Osteocyte (in vitro differentiated cells): ENCODE data around the gene AS3MT. TPM values are rescaled to one million over a fixed set of nuclear protein-coding genes. Genes with fewer than 3 reads are reported as not detected.

Source experiments
- DNase-seq: peaks from one replicate; pipeline ENCODE4 v3.0.0; 2021; ENCODE audit warnings: mixed read lengths; ENCODE audit not compliant: unreplicated experiment; ENCODE audit errors: extremely low spot score
- H3K27ac Mint-ChIP-seq: one replicate; pipeline ENCODE4 v1.8.0; 2021; ENCODE audit warnings: mild to moderate bottlenecking, mixed read lengths; ENCODE audit not compliant: unreplicated experiment
- H3K27me3 Mint-ChIP-seq: one replicate; pipeline ENCODE4 v1.8.0; 2021; ENCODE audit warnings: mixed read lengths; ENCODE audit not compliant: unreplicated experiment
- H3K36me3 Mint-ChIP-seq: one replicate; pipeline ENCODE4 v1.8.0; 2021; ENCODE audit warnings: mixed read lengths; ENCODE audit not compliant: unreplicated experiment
- H3K4me1 Mint-ChIP-seq: one replicate; pipeline ENCODE4 v1.8.0; 2021; ENCODE audit warnings: mixed read lengths; ENCODE audit not compliant: unreplicated experiment
- H3K4me3 Mint-ChIP-seq: one replicate; pipeline ENCODE4 v1.8.0; 2021; ENCODE audit warnings: mild to moderate bottlenecking, moderate library complexity, mixed read lengths; ENCODE audit not compliant: unreplicated experiment
- H3K9me3 Mint-ChIP-seq: one replicate; pipeline ENCODE4 v1.8.0; 2021; ENCODE audit warnings: mixed read lengths; ENCODE audit not compliant: unreplicated experiment
- CTCF ChIP-seq: fragments of 200-600 bp; sonication (generic); IDR thresholded peaks from 2 replicates; pipeline ENCODE4 v1.5.0; 2021; ENCODE audit warnings: antibody characterized with exemption, mild to moderate bottlenecking, moderate library complexity
- total RNA-seq: library from RNA; stranded (reverse); gene quantifications from 2 replicates; pipeline ENCODE4 v1.2.1, GENCODE V29; 2021

The AS3MT gene
- total RNA-seq, 1 donor from 2014 or later, result 2.8 TPM

- H3K4me3 Mint-ChIP-seq, result no peak overlapping the region
- no peaks in the 10 kb centered on the region for H3K9me3 Mint-ChIP-seq
- H3K27ac Mint-ChIP-seq, result no peak overlapping the region
- TF ChIP-seq CTCF, result no peak
- H3K36me3 Mint-ChIP-seq, result no peaks in the 10 kb centered on the region
- H3K4me1 Mint-ChIP-seq, result no peaks in the 10 kb centered on the region
- H3K27me3 Mint-ChIP-seq, result no peaks in the 10 kb centered on the region
- no peak for DNase-seq
Measured at GRCh38 chr10:102827597-102827975, 41.7 kb upstream of the AS3MT start.

- Mint-ChIP-seq H3K27me3 (no peaks in the 10 kb centered on the region), H3K27ac (no peak overlapping the region), H3K9me3 (no peaks in the 10 kb centered on the region), H3K4me3 (no peak overlapping the region), H3K36me3 (no peaks in the 10 kb centered on the region), H3K4me1 (no peaks in the 10 kb centered on the region)
- no peak for DNase-seq
- TF ChIP-seq CTCF, result no peak
Measured at GRCh38 chr10:102831322-102832071, 37.8 kb upstream of the AS3MT start.

DNA sequence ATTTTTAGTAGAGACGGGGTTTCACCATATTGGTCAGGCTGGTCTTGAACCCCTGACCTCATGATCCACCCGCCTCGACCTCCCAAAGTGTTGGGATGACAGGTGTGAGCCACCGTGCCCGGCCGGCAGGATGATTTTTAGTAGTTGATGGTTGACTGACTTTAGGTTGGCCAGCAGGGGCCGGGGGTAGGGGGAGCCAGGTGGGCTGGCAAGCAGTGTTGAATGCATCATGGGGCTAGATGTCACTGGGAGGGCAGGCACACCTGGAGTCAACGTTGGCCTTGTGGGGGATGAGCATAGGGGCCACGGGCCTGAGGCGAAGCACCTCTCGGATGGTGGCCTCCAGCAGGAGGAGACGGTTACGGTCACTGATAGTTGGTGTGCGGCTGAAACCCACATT lies 37.0 kb upstream of the AS3MT start:
- no peaks in the 10 kb centered on the region for H3K27me3 Mint-ChIP-seq
- H3K36me3 Mint-ChIP-seq, result no peaks in the 10 kb centered on the region
- no peaks in the 10 kb centered on the region for H3K9me3 Mint-ChIP-seq
- peaks cover 3% of the 10 kb centered on the region for H3K4me1 Mint-ChIP-seq
- no peak overlapping the region for H3K27ac Mint-ChIP-seq
- no peak for DNase-seq
- TF ChIP-seq CTCF, result no peak
- no peak overlapping the region for H3K4me3 Mint-ChIP-seq

DNA sequence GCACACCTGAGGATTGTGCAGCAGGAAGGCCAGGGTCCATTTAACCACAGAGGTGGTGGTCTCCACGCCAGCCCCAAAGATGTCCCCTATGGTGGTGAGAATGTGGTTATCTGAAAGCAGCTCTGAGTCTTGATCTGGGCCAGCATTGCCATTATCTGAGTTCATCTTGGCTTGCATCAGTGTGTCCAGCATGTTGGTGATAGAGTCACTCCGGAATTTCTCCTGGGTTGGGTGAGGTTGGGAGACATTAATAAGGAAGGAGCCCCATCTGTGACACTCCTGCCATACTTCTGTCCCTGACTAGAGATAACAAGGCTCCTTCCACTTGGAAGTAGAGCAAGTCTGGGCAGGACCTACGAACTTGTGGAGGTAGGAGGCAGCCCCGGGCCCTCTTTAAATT lies 36.3 kb upstream of the AS3MT start:
- no peak overlapping the region for H3K27ac Mint-ChIP-seq
- H3K36me3 Mint-ChIP-seq, result no peaks in the 10 kb centered on the region
- DNase-seq, result no peak
- H3K27me3 Mint-ChIP-seq, result no peaks in the 10 kb centered on the region
- H3K9me3 Mint-ChIP-seq, result peaks cover 4% of the 10 kb centered on the region
- H3K4me1 Mint-ChIP-seq, result peaks cover 4% of the 10 kb centered on the region
- no peak overlapping the region for H3K4me3 Mint-ChIP-seq
- TF ChIP-seq CTCF, result no peak

GRCh38 chr10:102834143-102834542 lies 35.1 kb upstream of the AS3MT start:
- Mint-ChIP-seq H3K27ac (no peak overlapping the region), H3K27me3 (peaks cover 4% of the 10 kb centered on the region), H3K36me3 (peaks cover 4% of the 10 kb centered on the region), H3K4me3 (no peak overlapping the region), H3K9me3 (peaks cover 13% of the 10 kb centered on the region), H3K4me1 (peaks cover 4% of the 10 kb centered on the region)
- no peak for TF ChIP-seq CTCF
- DNase-seq, result no peak
